GM23338 (cell line): ENCODE data around the gene DEFB114.

ENCODE experiments used
- CREB1 ChIP-seq: fragments of 250-450 bp; sonication (Bioruptor Pico); IDR thresholded peaks from 2 replicates; pipeline ENCODE4 v1.5.0; 2020; ENCODE audit warnings: low read depth, mild to moderate bottlenecking, moderate library complexity
- CTCF ChIP-seq, 2 experiments: fragments of 200-600 bp in 1 of 2; sonication (generic) in 1 of 2; conservative IDR thresholded peaks; 2 replicates each; pipeline versions ENCODE4 v1.5.1 to v1.6.1; 2016 to 2017; ENCODE audit warnings: antibody characterized with exemption in 2 of 2, low read depth in 2 of 2, mild to moderate bottlenecking in 2 of 2, moderate library complexity in 1 of 2
- EZH2 ChIP-seq: fragments of 200-600 bp; sonication (generic); IDR thresholded peaks from one replicate; pipeline ENCODE4 v1.8.0; 2017; ENCODE audit warnings: antibody characterized with exemption, mild to moderate bottlenecking, low read depth; ENCODE audit not compliant: unreplicated experiment
- EZH2phosphoT487 ChIP-seq: fragments of 200-600 bp; sonication (generic); IDR thresholded peaks from one replicate; pipeline ENCODE4 v1.8.1; 2018; ENCODE audit warnings: antibody characterized with exemption; ENCODE audit not compliant: unreplicated experiment
- JUNB ChIP-seq: IDR thresholded peaks from one replicate; pipeline ENCODE4 v1.6.1; 2016; ENCODE audit warnings: antibody characterized with exemption; ENCODE audit not compliant: unreplicated experiment
- POLR2AphosphoS5 ChIP-seq: IDR thresholded peaks from 2 replicates; pipeline ENCODE4 v1.6.1; 2016; ENCODE audit warnings: antibody characterized with exemption, low read depth
- REST ChIP-seq: IDR thresholded peaks from one replicate; pipeline ENCODE4 v1.6.1; 2018; ENCODE audit warnings: antibody characterized with exemption; ENCODE audit not compliant: unreplicated experiment
- STAT1 ChIP-seq: IDR thresholded peaks from one replicate; pipeline ENCODE4 v1.6.1; 2016; ENCODE audit warnings: antibody characterized with exemption; ENCODE audit not compliant: unreplicated experiment

- no peak for TF ChIP-seq REST
- no peak for TF ChIP-seq POLR2AphosphoS5
- no peak for TF ChIP-seq CTCF (conservative IDR thresholded peaks at IDR 0.05; ENCODE audit: low read depth in 2 of 2)
- TF ChIP-seq EZH2: no peak
- TF ChIP-seq STAT1: no peak
- TF ChIP-seq JUNB: no peak
- no peak for TF ChIP-seq EZH2phosphoT487
- TF ChIP-seq CREB1: no peak
Observed at GRCh38 chr6:49934770-49935169, 29.2 kb downstream of the DEFB114 start.
